Tibial artery (tissue), 4 donors: Measurements from ENCODE around the gene ARHGAP15.

Source experiments
- DNase-seq, 2 donors: peaks; one replicate each; pipeline ENCODE4 v3.0.0-alpha.2; 2019
- H3K27ac ChIP-seq, 2 donors: fragments of 200-600 bp; sonication (generic) in 1 of 2; 1 replicate in 1 of 2; 2 replicates in 1 of 2; pipeline ENCODE4 v1.5.1; 2018 to 2019; ENCODE audit warnings: mild to moderate bottlenecking in 1 of 2
- H3K27me3 ChIP-seq, 2 donors: fragments of 200-600 bp; sonication (generic) in 1 of 2; one replicate each; pipeline versions ENCODE4 v1.5.1 to v1.6.0; 2016 to 2019
- H3K36me3 ChIP-seq, 3 donors: fragments of 200-600 bp; sonication (generic) in 2 of 3; one replicate each; pipeline ENCODE4 v1.5.1; 2016 to 2019; ENCODE audit warnings: mild to moderate bottlenecking in 2 of 3
- H3K4me1 ChIP-seq, 4 donors: fragments of 200-600 bp; sonication (generic) in 2 of 4; 1 replicate in 3 of 4; 2 replicates in 1 of 4; pipeline ENCODE4 v1.5.1; 2016 to 2019
- H3K4me3 ChIP-seq, 2 donors: fragments of 200-600 bp; sonication (generic) in 1 of 2; 1 replicate in 1 of 2; 2 replicates in 1 of 2; pipeline ENCODE4 v1.5.1; 2018 to 2019; ENCODE audit warnings: mild to moderate bottlenecking in 2 of 2
- H3K9me3 ChIP-seq, 3 donors: fragments of 200-600 bp; sonication (generic) in 1 of 3; one replicate each; pipeline ENCODE4 v1.5.1; 2016 to 2019
- intact Hi-C: fragments of 100-400 bp; cut with DNase I; formaldehyde crosslinking; loops from one replicate; pipeline ENCODE4 v1.15.0; 2023; ENCODE audit warnings: low total_unique reads
- TF ChIP-seq, protein P1 (sequence below), 2 experiments: fragments of 200-600 bp in 1 of 2; fragments of 450-650 bp in 1 of 2; IDR thresholded peaks; one replicate each; pipeline ENCODE4 v1.5.1; 2017 to 2019; ENCODE audit warnings: antibody characterized with exemption in 2 of 2, mild to moderate bottlenecking in 1 of 2, moderate library complexity in 1 of 2

The ARHGAP15 gene

DNA sequence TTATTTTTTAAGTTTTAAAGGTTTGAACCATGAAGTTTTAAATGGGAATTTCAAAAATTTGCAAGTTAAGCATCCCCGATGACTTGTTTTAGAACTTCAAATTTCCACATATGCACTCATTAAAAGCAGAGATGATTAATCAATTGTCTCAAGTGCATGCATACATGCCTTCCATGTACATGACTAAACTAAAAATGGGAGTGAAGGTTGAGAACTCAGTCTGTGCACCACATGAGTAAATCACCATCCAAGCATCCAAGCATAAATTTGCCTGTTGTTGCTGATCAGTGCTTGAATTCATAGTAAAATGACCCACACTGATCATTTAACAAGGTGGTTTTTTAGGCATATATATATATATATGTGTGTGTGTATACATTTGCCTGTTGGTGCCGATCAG, 249.8 kb downstream of the ARHGAP15 start:
- Histone ChIP-seq H3K27me3 (no peaks in the 10 kb centered on the region), H3K4me3 (no peak overlapping the region), H3K4me1 (no peaks in the 10 kb centered on the region), H3K9me3 (no peaks in the 10 kb centered on the region), H3K36me3 (no peaks in the 10 kb centered on the region), H3K27ac (no peak overlapping the region)
- intact Hi-C loops = no loop called here
- DNase-seq = no peak
- TF ChIP-seq, protein P1, sequence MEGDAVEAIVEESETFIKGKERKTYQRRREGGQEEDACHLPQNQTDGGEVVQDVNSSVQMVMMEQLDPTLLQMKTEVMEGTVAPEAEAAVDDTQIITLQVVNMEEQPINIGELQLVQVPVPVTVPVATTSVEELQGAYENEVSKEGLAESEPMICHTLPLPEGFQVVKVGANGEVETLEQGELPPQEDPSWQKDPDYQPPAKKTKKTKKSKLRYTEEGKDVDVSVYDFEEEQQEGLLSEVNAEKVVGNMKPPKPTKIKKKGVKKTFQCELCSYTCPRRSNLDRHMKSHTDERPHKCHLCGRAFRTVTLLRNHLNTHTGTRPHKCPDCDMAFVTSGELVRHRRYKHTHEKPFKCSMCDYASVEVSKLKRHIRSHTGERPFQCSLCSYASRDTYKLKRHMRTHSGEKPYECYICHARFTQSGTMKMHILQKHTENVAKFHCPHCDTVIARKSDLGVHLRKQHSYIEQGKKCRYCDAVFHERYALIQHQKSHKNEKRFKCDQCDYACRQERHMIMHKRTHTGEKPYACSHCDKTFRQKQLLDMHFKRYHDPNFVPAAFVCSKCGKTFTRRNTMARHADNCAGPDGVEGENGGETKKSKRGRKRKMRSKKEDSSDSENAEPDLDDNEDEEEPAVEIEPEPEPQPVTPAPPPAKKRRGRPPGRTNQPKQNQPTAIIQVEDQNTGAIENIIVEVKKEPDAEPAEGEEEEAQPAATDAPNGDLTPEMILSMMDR (IDR thresholded peaks at IDR 0.05) = no peak

DNA sequence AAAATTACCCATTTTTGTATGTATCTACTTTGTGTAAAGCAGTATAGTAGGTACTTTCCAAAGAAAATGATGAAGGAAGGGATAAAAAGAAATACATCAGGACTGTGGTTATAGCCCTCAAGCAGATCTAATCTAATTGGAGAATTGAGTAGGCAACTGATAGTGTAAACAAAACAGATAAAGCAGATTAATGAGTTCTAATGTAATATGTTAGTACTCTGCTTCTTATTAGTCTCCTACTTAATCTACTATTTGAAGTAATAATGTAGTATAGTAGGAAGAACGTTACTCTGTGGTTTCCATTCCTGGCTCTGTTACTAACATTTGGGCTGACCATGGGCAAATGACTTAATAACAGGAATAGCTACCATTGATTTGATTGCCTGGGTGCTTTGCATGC, 250.7 kb downstream of the ARHGAP15 start:
- Histone ChIP-seq H3K4me3 (no peak overlapping the region), H3K27ac (no peak overlapping the region), H3K4me1 (no peaks in the 10 kb centered on the region), H3K9me3 (no peaks in the 10 kb centered on the region), H3K36me3 (no peaks in the 10 kb centered on the region), H3K27me3 (no peaks in the 10 kb centered on the region)
- intact Hi-C loops = no loop called here
- TF ChIP-seq, protein P1 (IDR thresholded peaks at IDR 0.05) = no peak
- no peak for DNase-seq

DNA sequence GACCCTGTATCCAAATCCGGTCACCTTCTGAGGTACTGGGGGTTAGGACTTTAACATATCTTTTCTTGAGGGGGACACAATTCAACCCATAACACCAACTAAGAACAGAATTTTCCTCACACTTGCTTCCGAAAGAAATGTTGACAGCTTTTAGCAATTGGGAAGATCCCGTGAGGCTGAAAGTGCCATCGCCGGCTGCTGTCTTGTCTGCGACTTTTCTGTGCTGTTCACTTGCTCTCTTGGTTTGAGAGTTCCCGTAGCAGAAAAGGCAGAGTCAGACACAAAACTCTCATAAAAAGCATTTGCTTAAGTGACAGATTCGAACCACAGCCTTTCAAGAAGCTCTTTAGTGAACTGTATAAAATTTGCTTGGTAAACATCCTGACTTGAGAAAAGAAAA, 253.4 kb downstream of the ARHGAP15 start:
- TF ChIP-seq, protein P1 (IDR thresholded peaks at IDR 0.05) = no peak
- no peaks in the 10 kb centered on the region for H3K36me3 ChIP-seq
- no peaks in the 10 kb centered on the region for H3K9me3 ChIP-seq
- intact Hi-C loops = no loop called here
- DNase-seq = no peak
- H3K27me3 ChIP-seq = no peaks in the 10 kb centered on the region
- no peaks in the 10 kb centered on the region for H3K4me1 ChIP-seq
- H3K4me3 ChIP-seq = no peak overlapping the region
- no peak overlapping the region for H3K27ac ChIP-seq

DNA sequence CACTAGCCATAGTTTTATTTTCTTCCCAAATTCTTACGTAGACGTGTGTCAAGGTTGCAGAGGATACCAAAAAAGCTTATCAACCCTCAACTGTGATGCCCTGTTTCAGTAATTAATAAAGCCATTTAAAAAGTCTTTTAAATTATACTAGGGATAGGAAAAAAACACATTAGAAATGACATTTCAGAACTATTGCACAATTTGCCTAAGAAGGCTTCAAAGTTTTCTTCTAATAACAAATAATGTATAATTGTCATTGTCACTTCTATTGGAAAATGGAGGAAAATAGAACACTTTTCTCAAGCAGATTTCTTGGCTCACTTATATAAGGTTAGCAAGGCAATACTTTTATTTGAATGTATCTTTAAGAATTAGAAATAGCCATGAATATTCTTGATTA, 253.8 kb downstream of the ARHGAP15 start:
- no peaks in the 10 kb centered on the region for H3K9me3 ChIP-seq
- no peaks in the 10 kb centered on the region for H3K27me3 ChIP-seq
- no peak overlapping the region for H3K4me3 ChIP-seq
- TF ChIP-seq, protein P1 (IDR thresholded peaks at IDR 0.05) = no peak
- no peak for DNase-seq
- no peaks in the 10 kb centered on the region for H3K4me1 ChIP-seq
- no peaks in the 10 kb centered on the region for H3K36me3 ChIP-seq
- no peak overlapping the region for H3K27ac ChIP-seq
- intact Hi-C loops = no loop called here

DNA sequence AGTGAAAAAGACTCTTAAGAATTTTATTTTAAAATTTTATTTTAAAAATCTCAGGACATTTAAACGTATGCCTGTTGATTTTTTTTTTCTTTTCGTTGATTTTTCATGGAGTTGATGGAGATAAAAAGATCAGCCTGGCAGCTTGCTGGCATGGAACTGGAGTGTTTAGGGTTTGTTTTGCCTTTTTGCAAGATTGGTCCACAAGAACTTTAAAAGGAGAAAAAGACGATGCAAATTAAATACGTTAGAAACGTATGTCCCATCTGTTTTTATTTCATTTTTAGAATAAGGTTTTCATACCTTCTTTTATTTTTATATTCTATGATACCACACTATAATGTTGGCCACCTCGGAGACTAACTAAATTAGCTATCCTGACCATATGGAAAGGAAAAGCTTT, 254.9 kb downstream of the ARHGAP15 start:
- H3K4me3 ChIP-seq = no peak overlapping the region
- no peaks in the 10 kb centered on the region for H3K36me3 ChIP-seq
- H3K9me3 ChIP-seq = no peaks in the 10 kb centered on the region
- H3K27me3 ChIP-seq = no peaks in the 10 kb centered on the region
- TF ChIP-seq, protein P1 (IDR thresholded peaks at IDR 0.05) = no peak
- intact Hi-C loops = no loop called here
- H3K27ac ChIP-seq = no peak overlapping the region
- no peaks in the 10 kb centered on the region for H3K4me1 ChIP-seq
- DNase-seq = no peak

DNA sequence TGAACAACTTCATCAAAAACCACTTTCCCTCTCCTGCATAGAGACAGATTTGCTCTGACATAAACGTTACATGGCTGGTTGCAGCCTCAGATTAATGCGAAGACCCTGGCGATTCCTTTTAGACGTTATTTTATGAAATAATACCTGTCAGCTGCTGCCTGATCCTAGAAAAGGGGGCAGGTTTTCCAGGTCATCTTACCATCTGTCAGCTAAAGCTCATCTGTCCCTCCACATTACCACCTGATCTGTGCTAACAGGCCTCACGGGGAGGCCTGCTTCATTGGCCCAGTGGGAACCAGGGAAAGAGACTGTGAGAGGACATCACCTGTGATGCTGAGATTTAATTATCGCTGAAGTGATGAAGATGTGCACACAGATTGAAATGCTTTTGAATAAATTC, 261.0 kb downstream of the ARHGAP15 start:
- intact Hi-C loops = no loop called here
- Histone ChIP-seq H3K9me3 (no peaks in the 10 kb centered on the region), H3K4me1 (no peaks in the 10 kb centered on the region), H3K27me3 (no peaks in the 10 kb centered on the region), H3K36me3 (no peaks in the 10 kb centered on the region), H3K27ac (no peak overlapping the region), H3K4me3 (no peak overlapping the region)
- DNase-seq = no peak
- TF ChIP-seq, protein P1 (IDR thresholded peaks at IDR 0.05) = no peak
